ENCODE measurements around the gene TMEM108. TPM values are rescaled to one million over a fixed set of nuclear protein-coding genes. Genes with fewer than 3 reads are reported as not detected.

Gene TMEM108
- total and polyA plus RNA-seq, 8 donors: 0.37 to 2.1 (median 0.84) TPM; not detected in 2

DNA sequence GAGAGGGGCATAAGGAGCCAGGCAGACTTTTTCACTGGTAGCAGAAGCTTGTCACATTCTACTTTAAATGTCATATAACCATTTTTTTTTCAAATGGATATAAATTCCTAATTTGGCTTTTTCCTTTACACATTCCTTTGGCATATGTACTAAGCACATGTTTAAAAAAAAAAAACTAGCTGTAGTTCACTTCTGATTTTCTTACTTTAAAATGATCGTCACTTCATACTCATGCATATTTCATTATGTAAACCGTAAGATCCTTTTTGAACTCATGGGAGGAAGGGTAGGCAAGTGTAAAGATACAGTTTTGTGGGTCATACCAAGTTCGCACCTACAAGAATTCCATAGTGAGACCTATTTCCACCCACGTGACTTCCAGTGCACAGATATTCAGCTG is 316.5 kb downstream of the TMEM108 start:
- H3K36me3 ChIP-seq: no peaks in the 10 kb centered on the region
- peaks cover 0 to 8% (median 0%) of the 10 kb centered on the region in 4 donors for H3K9me3 ChIP-seq
- H3K4me3 ChIP-seq: no peak overlapping the region
- H3K4me1 ChIP-seq: no peaks in the 10 kb centered on the region
- TF ChIP-seq POLR2AphosphoS5 (IDR thresholded peaks at IDR 0.05): no peak
- TF ChIP-seq, protein P1, sequence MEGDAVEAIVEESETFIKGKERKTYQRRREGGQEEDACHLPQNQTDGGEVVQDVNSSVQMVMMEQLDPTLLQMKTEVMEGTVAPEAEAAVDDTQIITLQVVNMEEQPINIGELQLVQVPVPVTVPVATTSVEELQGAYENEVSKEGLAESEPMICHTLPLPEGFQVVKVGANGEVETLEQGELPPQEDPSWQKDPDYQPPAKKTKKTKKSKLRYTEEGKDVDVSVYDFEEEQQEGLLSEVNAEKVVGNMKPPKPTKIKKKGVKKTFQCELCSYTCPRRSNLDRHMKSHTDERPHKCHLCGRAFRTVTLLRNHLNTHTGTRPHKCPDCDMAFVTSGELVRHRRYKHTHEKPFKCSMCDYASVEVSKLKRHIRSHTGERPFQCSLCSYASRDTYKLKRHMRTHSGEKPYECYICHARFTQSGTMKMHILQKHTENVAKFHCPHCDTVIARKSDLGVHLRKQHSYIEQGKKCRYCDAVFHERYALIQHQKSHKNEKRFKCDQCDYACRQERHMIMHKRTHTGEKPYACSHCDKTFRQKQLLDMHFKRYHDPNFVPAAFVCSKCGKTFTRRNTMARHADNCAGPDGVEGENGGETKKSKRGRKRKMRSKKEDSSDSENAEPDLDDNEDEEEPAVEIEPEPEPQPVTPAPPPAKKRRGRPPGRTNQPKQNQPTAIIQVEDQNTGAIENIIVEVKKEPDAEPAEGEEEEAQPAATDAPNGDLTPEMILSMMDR (IDR thresholded peaks at IDR 0.05): no peak
- no peak for TF ChIP-seq POLR2A (IDR thresholded peaks at IDR 0.05)
- no peak for TF ChIP-seq EP300 (IDR thresholded peaks at IDR 0.05)
- intact Hi-C loops (cut with DNase I; ENCODE audit: low total_unique reads): no loop called here
- no peaks in the 10 kb centered on the region for H3K27me3 ChIP-seq
- 83 to 90% (median 88%) methylated on average over 4 of the region's 4 CpGs for WGBS, 5 donors
- DNase-seq: no peak
- H3K27ac ChIP-seq: no peak overlapping the region

DNA sequence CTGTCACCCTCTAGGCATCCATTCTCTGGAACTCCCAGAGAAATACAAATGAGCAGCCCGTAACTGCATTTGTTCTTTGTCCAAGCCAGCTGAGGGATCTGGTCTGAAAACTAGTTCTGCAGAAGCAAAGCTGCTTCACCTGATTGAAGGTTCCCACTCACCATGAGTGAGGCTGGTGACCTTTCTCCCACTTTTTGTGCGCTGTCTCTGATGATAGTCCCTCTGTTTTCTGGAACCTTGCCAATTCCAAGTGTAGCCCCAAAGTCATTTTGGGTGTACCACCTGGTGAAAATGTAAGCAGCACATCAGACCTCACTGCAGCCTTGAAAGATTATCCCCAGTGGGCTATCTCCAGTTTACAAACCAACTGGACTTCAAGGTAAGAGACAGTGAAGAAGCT is 322.3 kb downstream of the TMEM108 start:
- DNase-seq: no peak
- Histone ChIP-seq H3K27ac (no peak overlapping the region), H3K4me1 (no peaks in the 10 kb centered on the region), H3K4me3 (no peak overlapping the region), H3K27me3 (no peaks in the 10 kb centered on the region), H3K9me3 (peaks cover 0 to 8% (median 0%) of the 10 kb centered on the region in 4 donors), H3K36me3 (no peaks in the 10 kb centered on the region)
- WGBS, 5 donors: 77 to 93% (median 87%) methylated on average over 2 of the region's 2 CpGs
- TF ChIP-seq EP300 (IDR thresholded peaks at IDR 0.05): no peak
- no peak for TF ChIP-seq POLR2A (IDR thresholded peaks at IDR 0.05)
- TF ChIP-seq POLR2AphosphoS5 (IDR thresholded peaks at IDR 0.05): no peak
- TF ChIP-seq, protein P1 (IDR thresholded peaks at IDR 0.05): no peak
- intact Hi-C loops (cut with DNase I; ENCODE audit: low total_unique reads): no loop called here

DNA sequence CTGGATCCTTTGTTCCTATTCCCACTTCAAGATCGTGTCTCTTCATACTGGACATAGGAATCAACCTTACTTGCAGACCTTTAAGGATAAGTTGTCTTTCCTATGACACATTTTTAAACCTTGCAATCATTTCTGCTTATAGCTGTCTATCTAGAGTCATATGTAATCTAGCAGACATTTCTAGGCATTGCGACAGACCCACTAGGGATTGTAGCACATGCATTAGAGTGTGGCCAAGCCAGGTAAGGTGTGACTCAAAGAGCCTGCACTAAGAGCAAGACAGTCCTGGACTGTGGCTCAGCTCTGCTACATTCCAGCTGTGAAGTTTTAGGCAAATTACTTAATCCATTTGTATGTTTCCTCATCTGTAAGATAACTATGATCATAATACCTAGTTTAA is 322.8 kb downstream of the TMEM108 start:
- Histone ChIP-seq H3K9me3 (peaks cover 0 to 5% (median 0%) of the 10 kb centered on the region in 4 donors), H3K27me3 (no peaks in the 10 kb centered on the region), H3K27ac (no peak overlapping the region), H3K4me1 (no peaks in the 10 kb centered on the region), H3K36me3 (no peaks in the 10 kb centered on the region), H3K4me3 (no peak overlapping the region)
- WGBS, 5 donors: 91 to 94% (median 91%) methylated on average over 2 of the region's 2 CpGs
- TF ChIP-seq POLR2AphosphoS5 (IDR thresholded peaks at IDR 0.05) (no peak), EP300 (IDR thresholded peaks at IDR 0.05) (no peak), POLR2A (IDR thresholded peaks at IDR 0.05) (no peak)
- TF ChIP-seq, protein P1 (IDR thresholded peaks at IDR 0.05): no peak
- intact Hi-C loops (cut with DNase I; ENCODE audit: low total_unique reads): no loop called here
- no peak for DNase-seq

DNA sequence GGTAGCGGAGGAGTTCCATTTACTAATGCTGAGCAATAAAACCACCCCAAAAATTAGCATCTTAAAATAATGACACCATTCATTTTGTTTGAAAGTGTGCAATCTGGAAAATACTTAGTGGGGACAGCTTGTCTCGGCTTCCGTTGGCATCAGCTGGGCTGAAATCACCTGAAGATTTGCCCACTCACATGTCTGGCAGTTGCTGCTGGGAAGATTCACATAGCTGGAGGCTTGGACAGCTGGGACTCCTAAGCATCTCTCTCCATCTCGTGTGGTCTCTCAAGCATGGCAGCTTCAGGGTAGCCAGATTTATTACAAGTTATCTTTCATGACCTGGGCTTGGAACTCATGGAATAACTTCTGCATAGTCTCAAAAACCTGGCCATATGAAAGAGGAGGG is 323.2 kb downstream of the TMEM108 start:
- Histone ChIP-seq H3K9me3 (peaks cover 0 to under 1% (median 0%) of the 10 kb centered on the region in 4 donors), H3K27ac (no peak overlapping the region), H3K36me3 (no peaks in the 10 kb centered on the region), H3K27me3 (no peaks in the 10 kb centered on the region), H3K4me1 (no peaks in the 10 kb centered on the region), H3K4me3 (no peak overlapping the region)
- TF ChIP-seq, protein P1 (IDR thresholded peaks at IDR 0.05): no peak
- TF ChIP-seq EP300 (IDR thresholded peaks at IDR 0.05): no peak
- intact Hi-C loops (cut with DNase I; ENCODE audit: low total_unique reads): no loop called here
- DNase-seq: no peak
- 77 to 91% (median 85%) methylated on average over 4 of the region's 4 CpGs for WGBS, 5 donors
